T-cell (primary cell): ENCODE measurements around the gene FAM180A. TPM values are rescaled to one million over a fixed set of nuclear protein-coding genes. Genes with fewer than 3 reads are reported as not detected.

ENCODE experiments used
- ATAC-seq, 4 experiments: fragments of 200-7000 bp in 3 of 4; fragments of 150-1000 bp in 1 of 4; cut with Tn5 transposase; replicated peaks in 1 of 4; 1 replicate in 3 of 4; 2 replicates in 1 of 4; pipeline ENCODE4 v1.10.0; 2021; ENCODE audit warnings: moderate library complexity in 3 of 4, mild to moderate bottlenecking in 2 of 4, moderate number of reproducible peaks in 1 of 4
- CTCF ChIA-PET, 2 donors: fragments of 300-600 bp; sonication (Branson Sonifier 250); formaldehyde crosslinking; loops; one replicate each; lab custom pipeline; 2022; ENCODE audit warnings: antibody characterized with exemption in 2 of 2; lab: Charles Lee
- POLR2A ChIA-PET, 2 donors: fragments of 300-600 bp; sonication (Branson Sonifier 250); formaldehyde crosslinking; loops; one replicate each; lab custom pipeline; 2022; ENCODE audit warnings: antibody characterized with exemption in 2 of 2; lab: Charles Lee
- DNase-seq, 35 experiments: peaks; one replicate each; pipeline versions ENCODE4 v3.0.0 to v3.0.0-alpha.2; 2013 to 2023
- H3K27ac ChIP-seq: one replicate; pipeline ENCODE4 v1.5.1; 2013; ENCODE audit warnings: low read length
- H3K27me3 ChIP-seq, 2 experiments: replicated peaks in 1 of 2; 1 replicate in 1 of 2; 2 replicates in 1 of 2; pipeline versions ENCODE4 v1.6.1 to v1.7.0; 2013; ENCODE audit warnings: low read length in 1 of 2, mixed read lengths in 1 of 2; ENCODE audit not compliant: control insufficient read depth in 2 of 2, insufficient read depth in 2 of 2; ENCODE audit errors: extremely low read depth in 1 of 2
- H3K36me3 ChIP-seq, 2 donors: 1 replicate in 1 of 2; 2 replicates in 1 of 2; pipeline versions ENCODE4 v1.6.1 to v1.7.0; 2013; ENCODE audit warnings: low read length in 1 of 2; ENCODE audit not compliant: control insufficient read depth in 2 of 2, insufficient read depth in 1 of 2; ENCODE audit errors: extremely low read depth in 1 of 2
- H3K4me1 ChIP-seq, 2 experiments: 1 replicate in 1 of 2; 2 replicates in 1 of 2; pipeline versions ENCODE4 v1.6.1 to v1.7.0; 2013; ENCODE audit warnings: low read length in 2 of 2, mixed read lengths in 1 of 2; ENCODE audit not compliant: insufficient read depth in 2 of 2, control insufficient read depth in 1 of 2; ENCODE audit errors: extremely low read depth in 1 of 2
- H3K4me3 ChIP-seq, 2 donors: 1 replicate in 1 of 2; 2 replicates in 1 of 2; pipeline versions ENCODE4 v1.5.1 to v1.7.0; 2013; ENCODE audit warnings: mild to moderate bottlenecking in 2 of 2, low read length in 1 of 2, moderate library complexity in 1 of 2; ENCODE audit not compliant: control insufficient read depth in 1 of 2; ENCODE audit errors: extremely low read depth in 1 of 2
- H3K9me3 ChIP-seq: 2 replicates; pipeline ENCODE4 v1.7.0; 2013
- H3K27ac Mint-ChIP-seq, 2 donors: one replicate each; pipeline ENCODE4 v1.8.0; 2020 to 2021; ENCODE audit warnings: mild to moderate bottlenecking in 2 of 2, mixed read lengths in 2 of 2
- H3K27me3 Mint-ChIP-seq, 2 donors: one replicate each; pipeline ENCODE4 v1.8.0; 2021 to 2022; ENCODE audit warnings: mixed read lengths in 2 of 2
- H3K36me3 Mint-ChIP-seq: one replicate; pipeline ENCODE4 v1.8.0; 2021; ENCODE audit warnings: mixed read lengths
- H3K4me1 Mint-ChIP-seq, 3 donors: one replicate each; pipeline ENCODE4 v1.8.0; 2020 to 2022; ENCODE audit warnings: mixed read lengths in 3 of 3, mild to moderate bottlenecking in 1 of 3
- H3K4me3 Mint-ChIP-seq, 3 donors: one replicate each; pipeline ENCODE4 v1.8.0; 2020 to 2022; ENCODE audit warnings: mild to moderate bottlenecking in 3 of 3, mixed read lengths in 3 of 3, moderate library complexity in 3 of 3
- H3K9me3 Mint-ChIP-seq, 3 donors: one replicate each; pipeline ENCODE4 v1.8.0; 2020 to 2022; ENCODE audit warnings: mixed read lengths in 3 of 3
- WGBS: methylation state at CpG from one replicate; pipeline ENCODE4 v1.1.5; 2013; ENCODE audit warnings: missing lambda C conversion rate; ENCODE audit not compliant: insufficient coverage; 5-methylcytosine and 5-hydroxymethylcytosine counted together
- total RNA-seq, 35 experiments: library from RNA in 6 of 35; stranded (reverse) in 6 of 35; fragments of 120-200 nt in 1 of 35; gene quantifications; one replicate each; pipeline versions ENCODE4 v1.2.1 to v1.2.4 and lab custom pipeline; 2013 to 2026

The FAM180A gene
- total RNA-seq, 5 donors from 2014 or later (not counting 1 experiment from before 2014, with no cell fraction given), result not detected

DNA sequence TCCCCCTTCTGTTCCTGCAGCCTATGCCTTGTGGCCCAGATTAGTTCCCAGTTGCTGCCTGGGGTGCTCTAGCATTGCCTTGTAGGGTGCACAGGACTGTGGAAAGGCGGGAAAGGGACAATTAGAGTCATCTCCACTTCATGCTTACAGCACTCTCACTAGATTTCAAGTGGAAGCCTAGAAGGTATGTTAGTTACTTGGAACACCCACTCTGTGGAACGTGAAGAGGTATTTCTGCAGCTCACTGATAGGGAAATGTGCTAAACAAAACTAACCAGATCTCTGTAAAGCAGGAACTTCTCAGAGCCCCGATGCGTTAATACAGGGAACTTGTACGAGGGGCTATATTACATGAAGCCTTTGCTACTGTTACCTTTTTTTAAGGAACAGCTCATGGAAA, 66.9 kb downstream of the FAM180A start:
- ATAC-seq, result no peak
- CTCF ChIA-PET, result no interaction called here
- no peak overlapping the region for H3K27ac ChIP-seq

More for the DNA sequence above, 66.9 kb downstream of the FAM180A start:
- Mint-ChIP-seq H3K27me3 (no peaks in the 10 kb centered on the region), H3K27ac (no peak overlapping the region), H3K4me1 (peaks cover 2 to 7% (median 3%) of the 10 kb centered on the region in 3 donors), H3K36me3 (peaks cover 40% of the 10 kb centered on the region), H3K4me3 (no peak overlapping the region), H3K9me3 (no peaks in the 10 kb centered on the region)
- Histone ChIP-seq H3K36me3 (peaks cover 0 to 19% of the 10 kb centered on the region in 2 donors), H3K9me3 (no peaks in the 10 kb centered on the region), H3K4me3 (no peak overlapping the region), H3K4me1 (no peaks in the 10 kb centered on the region), H3K27me3 (no peaks in the 10 kb centered on the region)
- DNase-seq, result no peak
- WGBS, result 98% methylated on average over 4 of the region's 5 CpGs
- POLR2A ChIA-PET, result interaction anchor here in 1 of 2 donors (0.7 kb wide), 1 partner anchor 474 kb away, joined by 4 read pairs; no protein-coding TSS in a partner anchor

Other genes with a start within 250 kb of the FAM180A start
- 10 to 100 TPM; 29.4 to 36.8 (median 33.7) TPM for gene CNOT4, start 238.7 kb downstream of the FAM180A start, total RNA-seq
- gene NUP205, start 190.9 kb downstream of the FAM180A start, total RNA-seq, result 10 to 100 TPM; 52.4 to 63.0 (median 57.8) TPM
- gene STMP1, start 86.3 kb downstream of the FAM180A start, total RNA-seq, result 10 to 100 TPM; 15.2 to 23.0 (median 21.5) TPM
- not detected for gene SLC13A4, start 20.6 kb downstream of the FAM180A start, total RNA-seq
- gene MTPN, start 228.5 kb upstream of the FAM180A start, total RNA-seq, result 10 to 100 TPM; 74.2 to 96.3 (median 84.1) TPM